HG03060 (cell line): ENCODE data around the gene DLEC1.

ENCODE experiments used
- ATAC-seq: cut with Tn5 transposase; IDR thresholded peaks from one replicate; pipeline ENCODE4 v1.9.1; 2021; ENCODE audit warnings: low read depth, moderate number of reproducible peaks; ENCODE audit not compliant: unreplicated experiment

The DLEC1 gene, protein sequence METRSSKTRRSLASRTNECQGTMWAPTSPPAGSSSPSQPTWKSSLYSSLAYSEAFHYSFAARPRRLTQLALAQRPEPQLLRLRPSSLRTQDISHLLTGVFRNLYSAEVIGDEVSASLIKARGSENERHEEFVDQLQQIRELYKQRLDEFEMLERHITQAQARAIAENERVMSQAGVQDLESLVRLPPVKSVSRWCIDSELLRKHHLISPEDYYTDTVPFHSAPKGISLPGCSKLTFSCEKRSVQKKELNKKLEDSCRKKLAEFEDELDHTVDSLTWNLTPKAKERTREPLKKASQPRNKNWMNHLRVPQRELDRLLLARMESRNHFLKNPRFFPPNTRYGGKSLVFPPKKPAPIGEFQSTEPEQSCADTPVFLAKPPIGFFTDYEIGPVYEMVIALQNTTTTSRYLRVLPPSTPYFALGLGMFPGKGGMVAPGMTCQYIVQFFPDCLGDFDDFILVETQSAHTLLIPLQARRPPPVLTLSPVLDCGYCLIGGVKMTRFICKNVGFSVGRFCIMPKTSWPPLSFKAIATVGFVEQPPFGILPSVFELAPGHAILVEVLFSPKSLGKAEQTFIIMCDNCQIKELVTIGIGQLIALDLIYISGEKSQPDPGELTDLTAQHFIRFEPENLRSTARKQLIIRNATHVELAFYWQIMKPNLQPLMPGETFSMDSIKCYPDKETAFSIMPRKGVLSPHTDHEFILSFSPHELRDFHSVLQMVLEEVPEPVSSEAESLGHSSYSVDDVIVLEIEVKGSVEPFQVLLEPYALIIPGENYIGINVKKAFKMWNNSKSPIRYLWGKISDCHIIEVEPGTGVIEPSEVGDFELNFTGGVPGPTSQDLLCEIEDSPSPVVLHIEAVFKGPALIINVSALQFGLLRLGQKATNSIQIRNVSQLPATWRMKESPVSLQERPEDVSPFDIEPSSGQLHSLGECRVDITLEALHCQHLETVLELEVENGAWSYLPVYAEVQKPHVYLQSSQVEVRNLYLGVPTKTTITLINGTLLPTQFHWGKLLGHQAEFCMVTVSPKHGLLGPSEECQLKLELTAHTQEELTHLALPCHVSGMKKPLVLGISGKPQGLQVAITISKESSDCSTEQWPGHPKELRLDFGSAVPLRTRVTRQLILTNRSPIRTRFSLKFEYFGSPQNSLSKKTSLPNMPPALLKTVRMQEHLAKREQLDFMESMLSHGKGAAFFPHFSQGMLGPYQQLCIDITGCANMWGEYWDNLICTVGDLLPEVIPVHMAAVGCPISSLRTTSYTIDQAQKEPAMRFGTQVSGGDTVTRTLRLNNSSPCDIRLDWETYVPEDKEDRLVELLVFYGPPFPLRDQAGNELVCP (N-terminal part only)

DNA sequence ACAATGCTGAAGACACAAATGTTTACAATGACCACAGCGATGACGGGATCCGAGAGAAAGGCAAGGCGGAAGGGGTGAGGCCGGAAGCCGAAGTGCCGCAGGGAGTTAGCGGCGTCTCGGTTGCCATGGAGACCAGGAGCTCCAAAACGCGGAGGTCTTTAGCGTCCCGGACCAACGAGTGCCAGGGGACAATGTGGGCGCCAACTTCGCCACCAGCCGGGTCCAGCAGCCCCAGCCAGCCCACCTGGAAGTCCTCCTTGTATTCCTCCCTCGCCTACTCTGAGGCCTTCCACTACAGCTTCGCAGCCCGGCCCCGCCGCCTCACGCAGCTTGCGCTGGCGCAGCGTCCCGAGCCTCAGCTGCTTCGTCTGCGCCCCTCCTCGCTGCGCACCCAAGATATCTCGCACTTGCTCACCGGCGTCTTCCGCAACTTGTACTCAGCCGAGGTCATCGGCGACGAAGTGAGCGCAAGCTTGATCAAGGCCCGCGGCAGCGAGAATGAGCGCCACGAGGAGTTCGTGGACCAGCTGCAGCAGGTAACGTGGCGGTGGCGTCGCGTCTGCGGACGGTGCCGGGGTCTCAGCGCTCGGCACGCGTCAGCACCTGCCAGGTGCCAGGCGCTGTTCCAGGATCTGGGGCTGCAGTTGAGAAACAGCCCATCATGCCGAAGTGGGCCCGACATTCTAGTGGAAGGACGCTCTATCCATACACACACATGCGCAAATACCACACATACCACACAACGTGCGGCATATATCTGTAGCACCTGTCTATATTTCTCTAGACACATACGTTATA lies at the start of gene DLEC1:
TSS of gene DLEC1 (plus strand) at position 108 of the 798 bp plus-strand sequence. CDS start at position 126, 18 bp downstream.
- peak; percentile 47 for ATAC-seq

DNA sequence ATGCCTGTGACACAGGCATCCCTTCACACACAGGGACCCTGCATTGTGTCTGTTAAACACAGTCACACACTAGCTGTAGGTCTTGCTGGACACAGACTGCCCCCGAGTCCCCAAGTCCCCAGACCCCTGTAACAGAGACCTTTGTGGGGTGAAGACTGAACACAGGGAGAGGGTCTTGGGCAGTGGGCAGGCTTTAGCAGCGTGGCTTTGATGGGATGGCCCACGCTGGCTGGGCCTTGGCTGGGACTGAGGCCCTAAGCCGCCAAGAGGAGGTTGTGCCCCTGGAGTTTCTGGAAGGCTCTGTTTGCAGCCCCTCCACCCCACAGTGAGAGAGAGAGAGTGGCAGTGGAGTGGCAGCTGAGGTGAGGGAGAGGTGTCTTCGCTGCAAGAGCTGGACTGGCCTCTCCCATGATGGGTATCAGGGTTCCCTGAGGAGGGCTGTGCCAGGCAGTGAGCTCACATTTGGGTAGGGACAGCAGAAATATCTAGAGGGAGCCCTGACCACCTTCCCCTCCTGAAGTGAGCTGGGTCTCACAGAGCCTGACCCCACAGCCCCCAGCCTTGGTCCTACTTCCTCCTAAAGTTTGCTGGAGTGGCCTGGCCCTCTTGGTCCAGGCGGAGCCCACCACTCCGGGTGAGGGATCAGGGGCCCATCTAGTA lies 49.1 kb upstream of the DLEC1 start:
- no peak for ATAC-seq

DNA sequence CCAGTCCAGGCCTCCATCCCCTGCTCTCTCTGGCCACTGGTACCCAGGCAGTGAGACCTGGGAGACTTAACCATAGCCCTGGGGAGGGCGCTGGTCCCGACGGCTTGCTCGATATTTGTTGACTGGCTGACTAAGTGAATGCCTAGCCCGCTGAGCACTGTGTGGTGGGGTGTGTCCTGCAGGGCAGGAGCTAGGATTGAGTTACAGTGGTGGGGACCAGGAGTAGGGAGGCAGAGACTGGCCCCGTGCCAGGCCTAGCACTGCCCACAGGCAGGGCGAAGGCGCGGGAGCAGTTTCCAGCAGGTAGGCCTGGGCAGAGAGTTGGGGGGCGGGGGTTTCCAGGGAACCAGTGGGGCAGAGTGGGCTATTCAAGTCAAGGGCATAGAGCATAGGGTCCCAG lies 48.5 kb upstream of the DLEC1 start, which contains the start of gene VILL:
TSS of gene VILL (plus strand) at position 260 of the 400 bp plus-strand sequence. CDS start 2,887 bp downstream, outside the sequence.
- no peak for ATAC-seq

DNA sequence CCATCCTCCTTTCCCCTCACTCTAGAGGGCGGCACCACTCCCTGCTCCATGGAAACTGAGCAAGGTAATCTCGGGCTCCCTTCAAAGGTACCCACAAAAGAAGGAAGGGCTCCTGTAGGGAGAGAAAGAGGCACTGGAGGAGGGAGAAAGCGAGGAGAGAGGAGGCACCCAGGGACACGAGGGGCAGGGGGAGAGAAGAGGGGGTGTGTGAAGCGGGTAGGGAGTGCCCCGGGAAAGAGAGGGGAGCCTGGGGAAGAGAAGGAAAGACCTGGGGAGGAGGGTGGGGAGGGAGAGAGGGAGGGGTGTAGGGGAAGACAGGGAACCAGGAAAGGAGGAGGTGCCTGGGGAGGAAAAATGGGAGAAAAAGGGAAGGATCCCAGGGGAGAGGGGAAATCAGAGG lies 47.9 kb upstream of the DLEC1 start:
- no peak for ATAC-seq

DNA sequence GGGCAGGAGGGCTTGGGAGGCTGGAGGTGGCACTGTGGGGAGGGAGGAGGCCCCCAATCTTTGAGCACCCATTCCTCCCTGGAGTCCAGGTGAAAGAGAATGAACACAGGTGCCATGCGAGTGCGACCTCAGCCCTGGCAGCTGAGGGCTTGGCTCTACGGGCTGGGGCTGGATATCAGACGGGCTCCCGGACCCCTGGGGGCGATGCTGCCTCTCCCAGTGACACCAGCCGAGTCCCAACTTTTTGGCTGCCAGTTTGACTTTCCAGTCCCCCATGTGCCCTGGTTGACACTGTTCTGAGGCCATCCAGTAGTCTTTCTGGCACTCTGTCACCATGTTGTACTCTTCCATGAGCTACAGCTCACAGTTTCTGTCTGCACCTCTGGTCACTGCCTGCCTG lies 47.2 kb upstream of the DLEC1 start:
- no peak for ATAC-seq

DNA sequence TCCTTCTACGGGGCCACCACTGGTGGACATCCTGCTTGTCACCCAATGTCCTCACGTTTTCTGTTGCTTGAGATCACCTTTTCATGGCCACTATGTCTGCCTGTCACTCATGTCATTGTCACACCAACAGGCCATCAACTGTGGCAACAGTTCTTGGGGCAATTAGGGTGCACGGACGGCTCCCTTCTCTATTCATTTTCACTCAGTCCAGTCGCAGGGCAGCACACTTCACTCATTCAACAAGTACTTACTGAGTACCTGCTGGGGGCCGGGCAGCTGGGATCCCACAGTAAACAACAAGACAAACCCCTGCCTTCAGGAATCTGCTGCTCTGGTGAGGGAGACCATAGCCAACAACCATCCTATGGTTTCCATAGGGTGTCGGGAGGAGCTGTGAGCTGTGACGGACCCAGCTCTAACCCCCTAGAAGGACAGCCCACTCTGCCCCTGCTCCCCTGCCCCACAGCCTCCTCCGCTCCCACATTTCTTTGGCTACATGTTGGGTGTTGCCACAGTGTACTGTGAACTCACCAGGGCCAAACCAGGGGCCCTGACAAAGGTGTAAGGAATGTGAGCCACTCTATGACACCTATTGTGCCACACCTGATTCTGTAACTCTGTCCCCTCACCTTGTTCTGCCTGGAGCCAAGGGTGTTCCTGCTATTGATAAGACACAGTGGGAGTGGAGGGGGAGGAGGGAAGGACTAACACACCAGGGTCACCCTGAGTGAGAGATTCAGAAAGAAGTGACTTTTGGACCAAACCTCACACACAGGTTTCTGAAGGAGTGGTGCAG lies 46.5 kb upstream of the DLEC1 start:
- no peak for ATAC-seq

DNA sequence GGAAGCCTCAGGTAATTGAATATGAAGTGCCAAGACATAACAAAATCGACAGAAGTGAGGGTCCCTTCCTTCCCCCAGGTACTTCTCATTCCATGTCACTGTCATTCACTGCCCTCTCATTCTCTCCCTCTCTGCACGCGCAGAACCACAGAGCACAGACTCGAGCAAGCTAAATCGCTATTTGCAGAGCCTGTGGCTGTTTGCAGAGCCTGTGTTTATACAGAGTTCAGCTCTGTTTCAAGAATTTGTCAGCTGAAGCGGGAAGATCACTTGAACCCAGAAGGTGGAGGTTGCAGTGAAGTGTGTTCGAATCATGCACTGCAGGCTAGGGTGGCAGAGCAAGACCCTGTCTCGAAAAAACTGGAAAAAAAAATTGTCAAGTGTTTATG lies 45.9 kb upstream of the DLEC1 start:
- no peak for ATAC-seq

DNA sequence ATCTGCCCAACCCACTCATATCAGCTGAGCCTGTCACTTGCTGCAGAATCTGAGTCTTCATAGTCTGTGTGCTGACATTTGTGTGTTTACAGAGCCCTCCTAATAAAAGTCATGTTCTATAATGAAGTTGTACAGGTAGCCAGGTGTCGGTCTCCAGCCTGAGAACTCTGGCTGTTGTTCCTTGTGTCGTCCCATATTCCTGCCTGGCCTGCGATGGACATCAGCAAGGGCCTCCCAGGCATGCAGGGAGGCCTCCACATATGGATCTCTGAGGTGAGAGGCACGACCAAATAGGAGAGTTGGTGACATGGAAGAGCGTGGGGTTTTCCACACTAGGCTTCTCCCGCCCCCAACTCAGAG lies 45.6 kb upstream of the DLEC1 start:
- ATAC-seq = no peak

DNA sequence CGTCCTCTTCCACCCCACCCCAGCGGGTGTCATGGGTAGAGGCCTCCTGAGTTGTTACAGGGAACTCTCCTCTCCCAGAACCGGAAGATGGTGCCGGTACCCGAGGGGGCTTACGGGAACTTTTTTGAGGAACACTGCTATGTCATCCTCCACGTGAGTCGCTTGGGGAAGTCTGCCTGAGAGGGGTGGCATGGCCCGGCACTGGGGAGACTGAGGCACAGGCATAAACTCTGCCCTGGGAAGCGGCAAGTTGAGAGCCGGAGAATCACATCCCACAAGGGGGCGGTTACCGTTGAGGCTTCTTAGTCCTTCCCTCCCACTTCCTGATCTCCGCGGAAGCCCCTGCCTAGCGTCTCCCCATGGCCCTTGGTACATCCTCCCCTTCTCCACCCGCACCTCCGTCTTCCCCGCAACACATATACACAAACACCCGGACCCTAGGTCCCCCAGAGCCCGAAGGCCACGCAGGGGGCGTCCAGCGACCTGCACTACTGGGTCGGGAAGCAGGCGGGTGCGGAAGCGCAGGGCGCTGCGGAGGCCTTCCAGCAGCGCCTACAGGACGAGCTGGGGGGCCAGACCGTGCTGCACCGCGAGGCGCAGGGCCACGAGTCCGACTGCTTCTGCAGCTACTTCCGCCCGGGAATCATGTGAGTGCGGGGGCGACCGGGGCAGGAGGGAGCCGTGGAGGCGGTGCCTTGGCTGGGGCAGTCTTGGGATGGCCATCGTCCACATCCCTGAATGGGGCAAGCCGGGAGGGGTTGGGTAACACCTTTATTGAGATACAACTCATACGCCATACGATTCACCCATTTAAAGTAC lies 45.0 kb upstream of the DLEC1 start:
- ATAC-seq = no peak

DNA sequence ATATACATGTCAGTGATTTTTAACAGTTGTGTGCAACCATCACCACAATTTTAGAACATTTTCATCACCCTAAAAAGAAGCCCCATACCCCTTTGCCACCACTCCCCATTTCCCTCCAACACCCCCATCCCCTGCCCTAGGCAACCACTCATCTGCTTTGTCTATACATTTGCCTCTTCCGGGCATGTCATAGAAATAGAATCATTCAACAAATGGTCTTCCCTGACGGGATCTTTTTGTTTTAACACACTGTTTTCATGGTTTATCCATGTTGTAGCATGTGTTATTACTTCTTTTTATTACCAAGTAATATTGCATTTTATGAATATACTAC lies 44.4 kb upstream of the DLEC1 start:
- ATAC-seq = no peak

DNA sequence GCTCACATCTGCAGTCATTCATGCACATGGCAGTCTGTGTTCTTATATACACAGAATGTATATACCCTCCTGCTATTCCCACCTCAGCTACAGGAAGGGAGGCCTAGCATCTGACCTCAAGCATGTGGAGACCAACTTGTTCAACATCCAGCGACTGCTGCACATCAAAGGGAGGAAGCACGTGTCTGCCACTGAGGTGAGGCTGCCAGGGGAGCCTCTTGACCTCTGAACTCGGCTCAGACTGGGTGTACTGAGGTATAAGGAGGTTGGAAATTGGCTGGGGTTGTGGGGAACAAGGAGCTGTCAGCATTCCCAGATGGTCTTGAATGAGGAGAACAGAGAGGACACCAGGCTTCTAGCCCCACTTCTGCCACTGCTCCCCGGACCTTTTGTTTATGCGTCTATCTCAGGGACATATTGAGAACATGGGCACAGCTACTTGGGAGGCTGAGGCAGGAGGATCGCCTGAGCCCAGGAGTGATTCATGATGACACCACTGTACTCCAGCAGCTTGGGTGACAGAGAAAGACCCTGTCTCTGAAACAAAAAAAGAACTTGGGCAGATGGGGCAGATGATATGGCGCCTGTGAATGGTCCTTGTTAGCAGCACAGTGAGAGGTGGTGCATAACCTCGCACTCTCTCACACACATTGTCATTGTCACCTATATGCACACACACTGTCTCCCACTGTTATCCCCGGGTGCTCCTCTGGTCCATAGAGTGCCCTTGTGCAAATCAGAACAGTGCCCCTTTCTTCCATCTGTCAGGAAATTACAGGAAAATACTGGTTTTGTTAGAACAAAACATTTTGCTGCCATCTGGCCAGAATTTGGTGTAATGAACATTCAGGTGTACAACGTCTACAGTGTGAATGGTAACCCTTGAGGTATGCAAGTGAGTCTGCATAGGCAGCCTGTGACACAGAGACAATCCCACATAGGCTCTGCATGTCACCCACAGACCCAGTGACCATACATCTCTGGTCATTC lies 43.1 kb upstream of the DLEC1 start:
- no peak for ATAC-seq

DNA sequence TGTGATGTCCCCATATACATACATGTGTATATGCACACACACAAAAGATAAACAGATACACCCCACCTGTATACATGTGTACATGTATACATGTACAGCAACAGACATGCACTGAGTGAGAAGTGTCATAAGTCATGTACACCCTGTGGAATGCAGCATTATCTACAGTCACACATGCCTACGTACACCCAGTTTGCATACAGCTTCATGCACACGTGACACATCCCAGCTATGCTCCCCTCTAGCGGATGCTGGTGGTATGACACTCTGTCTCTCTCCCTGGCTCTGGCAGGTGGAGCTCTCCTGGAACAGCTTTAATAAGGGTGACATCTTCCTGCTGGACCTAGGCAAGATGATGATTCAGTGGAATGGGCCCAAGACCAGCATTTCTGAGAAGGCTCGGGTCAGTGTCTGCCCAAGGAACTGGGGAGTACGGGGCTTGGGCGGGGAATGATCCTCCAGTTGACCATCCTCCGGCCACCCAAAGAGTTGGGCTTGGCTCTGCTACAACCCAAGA lies 42.2 kb upstream of the DLEC1 start:
- ATAC-seq = peak; percentile 69

DNA sequence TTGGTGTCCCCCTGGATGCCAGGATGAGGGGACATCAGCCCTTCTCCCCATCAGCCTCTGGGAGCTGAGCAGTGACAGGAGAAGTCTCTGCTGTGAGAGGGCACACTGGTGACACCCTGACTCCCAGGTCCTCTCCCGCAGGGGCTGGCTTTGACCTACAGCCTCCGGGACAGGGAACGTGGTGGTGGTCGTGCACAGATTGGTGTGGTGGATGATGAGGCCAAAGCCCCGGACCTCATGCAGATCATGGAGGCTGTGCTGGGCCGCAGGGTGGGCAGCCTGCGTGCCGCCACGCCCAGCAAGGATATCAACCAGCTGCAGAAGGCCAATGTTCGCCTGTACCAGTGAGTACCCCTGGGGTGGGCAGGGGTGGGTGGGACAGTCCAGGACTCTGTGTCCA lies 41.7 kb upstream of the DLEC1 start:
- no peak for ATAC-seq

DNA sequence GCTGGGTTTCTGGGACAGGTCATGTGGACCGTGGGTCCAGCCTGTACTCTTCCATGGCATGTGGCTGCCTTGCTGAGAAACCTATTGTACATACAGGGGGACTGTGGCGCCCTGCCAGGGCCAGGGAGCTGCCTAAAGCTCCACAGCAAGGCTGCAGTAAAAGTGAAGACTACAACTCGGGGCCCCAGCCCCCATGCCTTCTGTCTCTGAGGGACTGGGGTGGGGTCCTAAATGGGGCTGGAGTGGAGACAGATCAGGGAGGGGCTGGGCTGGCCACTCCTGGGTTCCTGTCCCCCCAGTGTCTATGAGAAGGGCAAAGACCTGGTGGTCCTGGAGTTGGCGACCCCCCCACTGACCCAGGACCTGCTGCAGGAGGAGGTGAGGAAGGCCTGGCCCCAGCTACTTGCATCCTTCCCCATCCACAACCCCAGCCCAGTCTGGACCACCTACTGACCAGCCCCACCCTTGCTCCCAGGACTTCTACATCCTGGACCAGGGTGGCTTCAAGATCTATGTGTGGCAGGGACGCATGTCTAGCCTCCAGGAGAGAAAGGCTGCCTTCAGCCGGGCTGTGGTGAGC lies 41.1 kb upstream of the DLEC1 start:
- no peak for ATAC-seq

DNA sequence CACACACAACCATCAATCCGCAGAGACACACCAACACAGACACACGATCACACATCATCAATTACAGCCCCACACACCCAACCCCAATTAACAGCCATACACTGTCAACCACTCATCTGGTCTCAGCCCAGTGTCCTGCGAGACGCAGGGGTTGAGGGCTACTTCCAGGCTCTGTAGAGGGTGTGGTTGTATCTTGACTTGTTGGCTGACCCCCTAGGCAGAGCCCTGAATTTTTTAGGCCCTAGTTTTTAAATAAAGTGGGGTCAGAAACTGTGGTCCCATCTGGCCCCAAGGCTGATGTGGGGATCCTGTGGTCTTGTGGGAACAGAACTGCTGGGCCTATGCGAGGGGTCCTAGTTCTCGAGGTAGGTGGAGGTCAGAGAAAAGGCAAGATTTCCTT lies 39.2 kb upstream of the DLEC1 start:
- ATAC-seq = no peak

DNA sequence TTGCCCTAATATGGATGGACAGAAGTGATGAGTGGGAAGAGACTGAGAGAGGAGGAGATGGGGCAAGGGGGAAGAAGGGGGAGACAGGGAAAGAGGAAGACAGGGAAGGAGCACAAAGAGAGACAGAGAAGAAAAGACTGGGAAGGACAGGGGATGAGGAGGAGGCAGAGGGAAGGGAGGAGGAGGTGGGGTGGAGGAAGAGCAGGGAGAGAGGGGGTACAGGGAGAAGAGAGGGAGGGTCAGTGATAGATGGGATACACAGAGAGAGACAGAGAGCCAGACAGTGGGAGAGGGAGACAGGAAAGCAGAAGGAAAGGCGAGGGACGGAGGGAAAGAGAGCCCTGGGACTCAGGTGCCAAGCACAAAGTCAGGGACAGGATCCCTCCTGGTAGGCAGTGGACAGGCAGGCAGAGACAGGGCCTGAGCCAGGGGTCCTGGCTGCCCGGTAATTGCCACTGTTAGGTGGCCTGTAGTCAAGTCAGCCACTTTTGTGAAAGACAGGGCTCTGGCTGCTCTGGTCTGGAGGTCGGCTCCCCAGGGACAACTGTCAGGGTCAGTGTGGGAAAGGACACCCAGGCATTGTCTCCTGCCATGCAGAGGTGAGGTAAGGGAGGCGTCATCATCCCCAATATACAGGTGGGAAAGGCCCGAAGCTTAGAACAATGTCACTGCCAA lies 38.6 kb upstream of the DLEC1 start:
- ATAC-seq = no peak
